AG04450 (cell line): Measurements from ENCODE around the gene RASGRF1. TPM values are rescaled to one million over a fixed set of nuclear protein-coding genes. Genes with fewer than 3 reads are reported as not detected.

Experiments used
- CTCF ChIA-PET: fragments of 300-600, 350-600 bp; formaldehyde crosslinking; extraction: SDS; loops from one replicate; lab custom pipeline; 2022; ENCODE audit warnings: antibody characterized with exemption, inconsistent platforms; lab: Charles Lee
- POLR2A ChIA-PET: fragments of 350-600 bp; formaldehyde crosslinking; extraction: SDS; loops from one replicate; lab custom pipeline; 2021; ENCODE audit warnings: antibody characterized with exemption, inconsistent platforms; lab: Yijun Ruan, JAX
- DNase-seq: peaks from one replicate; pipeline ENCODE4 v3.0.0-alpha.2; 2011; ENCODE audit warnings: low read depth, low spot score
- H3K27ac ChIP-seq: one replicate; pipeline ENCODE4 v1.5.1; 2012; ENCODE audit warnings: low read depth, low read length, control low read depth
- H3K27me3 ChIP-seq: one replicate; pipeline ENCODE4 v1.6.0; 2012; ENCODE audit warnings: low read length; ENCODE audit not compliant: control insufficient read depth, insufficient read depth
- H3K4me3 ChIP-seq: 2 replicates; pipeline ENCODE4 v1.5.1; 2011; ENCODE audit warnings: mild to moderate bottlenecking, low read depth, low read length, control low read depth
- H3K9me3 ChIP-seq: 2 replicates; pipeline ENCODE4 v1.5.1; 2012; ENCODE audit warnings: low read length; ENCODE audit not compliant: control insufficient read depth, insufficient read depth
- polyA plus RNA-seq: library from polyadenylated mRNA; depleted of rRNA; stranded (reverse); fragments of >200 nt; gene quantifications from 2 replicates; pipeline ENCODE4 v1.2.3, GENCODE V29; 2011
- TF ChIP-seq, protein P1 (sequence below): IDR thresholded peaks from 2 replicates; pipeline ENCODE4 v1.5.1; 2011; ENCODE audit warnings: low read depth, low read length, control low read depth, inconsistent platforms

Gene RASGRF1
- polyA plus RNA-seq, 1 experiment, result 0.25 TPM

- POLR2A ChIA-PET, result no interaction called here
- CTCF ChIA-PET, result no interaction called here
- Histone ChIP-seq H3K4me3 (no peak overlapping the region), H3K27ac (no peak overlapping the region), H3K9me3 (no peaks in the 10 kb centered on the region), H3K27me3 (peaks cover 10% of the 10 kb centered on the region)
- no peak for DNase-seq
- TF ChIP-seq, protein P1, sequence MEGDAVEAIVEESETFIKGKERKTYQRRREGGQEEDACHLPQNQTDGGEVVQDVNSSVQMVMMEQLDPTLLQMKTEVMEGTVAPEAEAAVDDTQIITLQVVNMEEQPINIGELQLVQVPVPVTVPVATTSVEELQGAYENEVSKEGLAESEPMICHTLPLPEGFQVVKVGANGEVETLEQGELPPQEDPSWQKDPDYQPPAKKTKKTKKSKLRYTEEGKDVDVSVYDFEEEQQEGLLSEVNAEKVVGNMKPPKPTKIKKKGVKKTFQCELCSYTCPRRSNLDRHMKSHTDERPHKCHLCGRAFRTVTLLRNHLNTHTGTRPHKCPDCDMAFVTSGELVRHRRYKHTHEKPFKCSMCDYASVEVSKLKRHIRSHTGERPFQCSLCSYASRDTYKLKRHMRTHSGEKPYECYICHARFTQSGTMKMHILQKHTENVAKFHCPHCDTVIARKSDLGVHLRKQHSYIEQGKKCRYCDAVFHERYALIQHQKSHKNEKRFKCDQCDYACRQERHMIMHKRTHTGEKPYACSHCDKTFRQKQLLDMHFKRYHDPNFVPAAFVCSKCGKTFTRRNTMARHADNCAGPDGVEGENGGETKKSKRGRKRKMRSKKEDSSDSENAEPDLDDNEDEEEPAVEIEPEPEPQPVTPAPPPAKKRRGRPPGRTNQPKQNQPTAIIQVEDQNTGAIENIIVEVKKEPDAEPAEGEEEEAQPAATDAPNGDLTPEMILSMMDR, result no peak
Measured at GRCh38 chr15:79064496-79064895, 26.1 kb downstream of the RASGRF1 start.

DNA sequence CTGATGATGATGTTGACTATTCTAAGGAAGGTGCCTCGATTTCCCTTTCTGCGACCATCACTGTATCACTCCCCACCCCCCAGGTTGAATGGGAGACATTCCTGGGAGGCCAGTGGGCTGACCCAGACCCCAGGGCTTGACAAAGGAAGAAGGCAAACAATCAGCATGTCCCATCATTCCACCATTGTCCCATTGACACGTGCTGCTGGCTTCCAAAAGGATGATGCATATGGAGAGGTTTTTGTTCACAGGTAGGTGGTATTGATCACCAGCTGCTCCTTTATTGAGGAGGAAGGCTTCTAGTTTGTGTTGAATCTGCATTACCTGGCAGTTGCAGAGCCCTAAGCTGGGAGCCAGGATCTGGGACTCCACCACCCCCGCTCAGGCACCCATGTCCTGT lies 30.4 kb downstream of the RASGRF1 start:
- H3K4me3 ChIP-seq, result no peak overlapping the region
- CTCF ChIA-PET, result no interaction called here
- POLR2A ChIA-PET, result no interaction called here

GRCh38 chr15:79059081-79059572 lies 31.5 kb downstream of the RASGRF1 start:
- DNase-seq, result no peak
- CTCF ChIA-PET, result no interaction called here
- POLR2A ChIA-PET, result no interaction called here
- Histone ChIP-seq H3K27ac (no peak overlapping the region), H3K27me3 (peaks cover 4% of the 10 kb centered on the region), H3K9me3 (no peaks in the 10 kb centered on the region), H3K4me3 (no peak overlapping the region)
- TF ChIP-seq, protein P1, result no peak

More for the DNA sequence above, 30.4 kb downstream of the RASGRF1 start:
- DNase-seq, result no peak
- H3K27me3 ChIP-seq, result peaks cover 5% of the 10 kb centered on the region
- no peak overlapping the region for H3K27ac ChIP-seq
- TF ChIP-seq, protein P1, result no peak
- no peaks in the 10 kb centered on the region for H3K9me3 ChIP-seq

- no peak overlapping the region for H3K4me3 ChIP-seq
- no peaks in the 10 kb centered on the region for H3K9me3 ChIP-seq
- POLR2A ChIA-PET, result no interaction called here
- CTCF ChIA-PET, result no interaction called here
- peaks cover 4% of the 10 kb centered on the region for H3K27me3 ChIP-seq
- H3K27ac ChIP-seq, result no peak overlapping the region
- TF ChIP-seq, protein P1, result no peak
- DNase-seq, result no peak
Measured at GRCh38 chr15:79058260-79058850, 32.2 kb downstream of the RASGRF1 start.

- H3K4me3 ChIP-seq, result no peak overlapping the region
- no peaks in the 10 kb centered on the region for H3K9me3 ChIP-seq
- TF ChIP-seq, protein P1, result no peak
- ChIA-PET CTCF (no interaction called here), POLR2A (no interaction called here)
- H3K27me3 ChIP-seq, result peaks cover 4% of the 10 kb centered on the region
- DNase-seq, result no peak
- no peak overlapping the region for H3K27ac ChIP-seq
Measured at GRCh38 chr15:79057050-79057449, 33.5 kb downstream of the RASGRF1 start.
